Ovary (tissue), 3 donors: ENCODE data around the gene ZNF20.

Source experiments
- POLR2A ChIP-seq: fragments of 450-650 bp; IDR thresholded peaks from one replicate; pipeline ENCODE4 v1.6.1; 2017; ENCODE audit warnings: antibody characterized with exemption, mild to moderate bottlenecking, moderate library complexity
- TF ChIP-seq, protein P1 (sequence below), 3 donors: fragments of 450-650 bp in 2 of 3; fragments of 200-600 bp in 1 of 3; IDR thresholded peaks; one replicate each; pipeline versions ENCODE4 v1.5.1 to v1.8.0; 2016 to 2022; ENCODE audit warnings: antibody characterized with exemption in 3 of 3, mild to moderate bottlenecking in 1 of 3
- donor health status: DM: no; HTN: no; CAD: no.

DNA sequence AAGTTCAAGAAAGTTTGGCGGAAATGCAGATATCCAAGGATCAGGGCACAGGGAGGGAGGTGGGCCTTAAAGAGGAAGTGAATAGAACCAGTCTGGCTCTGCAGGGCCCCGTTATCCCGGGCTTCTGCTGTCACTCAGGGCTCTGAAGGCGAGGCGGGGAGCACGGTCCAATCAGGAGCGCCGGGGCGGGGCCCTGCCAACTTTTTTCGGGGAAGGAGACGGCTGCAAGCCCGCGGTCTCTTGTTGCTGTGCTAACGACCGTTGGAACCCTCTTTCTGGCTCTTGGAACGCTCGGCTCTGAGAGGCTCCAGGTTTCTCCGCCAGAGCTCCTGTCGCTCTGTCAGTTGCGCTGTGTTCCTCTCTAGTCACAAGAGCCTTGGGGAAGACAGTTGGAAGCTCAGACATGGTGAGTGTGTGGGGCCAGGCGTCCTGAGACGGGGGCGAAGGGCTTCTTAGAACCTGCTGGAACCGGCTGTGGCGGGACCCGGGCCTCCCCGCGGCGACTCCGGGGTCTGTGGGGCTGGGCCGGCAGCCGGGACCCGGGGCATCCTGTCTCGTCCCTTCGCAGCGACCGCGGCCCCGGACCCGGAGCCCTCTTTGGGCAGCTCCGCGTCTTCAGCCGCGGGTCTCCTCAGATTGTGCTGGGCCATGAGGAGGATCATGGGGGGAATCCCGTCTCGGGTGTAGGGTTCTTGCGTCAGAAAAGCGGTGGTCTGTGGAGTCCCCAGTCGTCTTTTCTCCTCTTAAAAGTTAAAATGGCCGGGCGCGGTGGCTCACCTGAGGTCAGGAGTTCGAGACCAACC is 47.9 kb downstream of the ZNF20 start:
- TF ChIP-seq, protein P1, sequence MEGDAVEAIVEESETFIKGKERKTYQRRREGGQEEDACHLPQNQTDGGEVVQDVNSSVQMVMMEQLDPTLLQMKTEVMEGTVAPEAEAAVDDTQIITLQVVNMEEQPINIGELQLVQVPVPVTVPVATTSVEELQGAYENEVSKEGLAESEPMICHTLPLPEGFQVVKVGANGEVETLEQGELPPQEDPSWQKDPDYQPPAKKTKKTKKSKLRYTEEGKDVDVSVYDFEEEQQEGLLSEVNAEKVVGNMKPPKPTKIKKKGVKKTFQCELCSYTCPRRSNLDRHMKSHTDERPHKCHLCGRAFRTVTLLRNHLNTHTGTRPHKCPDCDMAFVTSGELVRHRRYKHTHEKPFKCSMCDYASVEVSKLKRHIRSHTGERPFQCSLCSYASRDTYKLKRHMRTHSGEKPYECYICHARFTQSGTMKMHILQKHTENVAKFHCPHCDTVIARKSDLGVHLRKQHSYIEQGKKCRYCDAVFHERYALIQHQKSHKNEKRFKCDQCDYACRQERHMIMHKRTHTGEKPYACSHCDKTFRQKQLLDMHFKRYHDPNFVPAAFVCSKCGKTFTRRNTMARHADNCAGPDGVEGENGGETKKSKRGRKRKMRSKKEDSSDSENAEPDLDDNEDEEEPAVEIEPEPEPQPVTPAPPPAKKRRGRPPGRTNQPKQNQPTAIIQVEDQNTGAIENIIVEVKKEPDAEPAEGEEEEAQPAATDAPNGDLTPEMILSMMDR (IDR thresholded peaks at IDR 0.05): no peak
- no peak for TF ChIP-seq POLR2A
